Adrenal gland (tissue), 5 donors: Measurements from ENCODE around the gene PLEKHO2.

ENCODE experiments used
- POLR2A ChIP-seq, 2 donors: fragments of 450-650 bp; IDR thresholded peaks; one replicate each; pipeline ENCODE4 v1.6.1; 2017; ENCODE audit warnings: antibody characterized with exemption in 2 of 2, mild to moderate bottlenecking in 2 of 2, moderate library complexity in 1 of 2
- TF ChIP-seq, protein P1 (sequence below), 6 experiments: fragments of 450-650 bp in 4 of 6; fragments of 200-600 bp in 2 of 6; sonication (generic) in 1 of 6; IDR thresholded peaks; 1 replicate in 5 of 6; 2 replicates in 1 of 6; pipeline versions ENCODE4 v1.5.1 to v1.8.0; 2016 to 2021; ENCODE audit warnings: antibody characterized with exemption in 6 of 6, mild to moderate bottlenecking in 2 of 6, moderate library complexity in 1 of 6
- donor health status: DM: no; HTN: no; CAD: no.

GRCh38 chr15:64804619-64805018, 37.1 kb upstream of the PLEKHO2 start:
- TF ChIP-seq, protein P1, sequence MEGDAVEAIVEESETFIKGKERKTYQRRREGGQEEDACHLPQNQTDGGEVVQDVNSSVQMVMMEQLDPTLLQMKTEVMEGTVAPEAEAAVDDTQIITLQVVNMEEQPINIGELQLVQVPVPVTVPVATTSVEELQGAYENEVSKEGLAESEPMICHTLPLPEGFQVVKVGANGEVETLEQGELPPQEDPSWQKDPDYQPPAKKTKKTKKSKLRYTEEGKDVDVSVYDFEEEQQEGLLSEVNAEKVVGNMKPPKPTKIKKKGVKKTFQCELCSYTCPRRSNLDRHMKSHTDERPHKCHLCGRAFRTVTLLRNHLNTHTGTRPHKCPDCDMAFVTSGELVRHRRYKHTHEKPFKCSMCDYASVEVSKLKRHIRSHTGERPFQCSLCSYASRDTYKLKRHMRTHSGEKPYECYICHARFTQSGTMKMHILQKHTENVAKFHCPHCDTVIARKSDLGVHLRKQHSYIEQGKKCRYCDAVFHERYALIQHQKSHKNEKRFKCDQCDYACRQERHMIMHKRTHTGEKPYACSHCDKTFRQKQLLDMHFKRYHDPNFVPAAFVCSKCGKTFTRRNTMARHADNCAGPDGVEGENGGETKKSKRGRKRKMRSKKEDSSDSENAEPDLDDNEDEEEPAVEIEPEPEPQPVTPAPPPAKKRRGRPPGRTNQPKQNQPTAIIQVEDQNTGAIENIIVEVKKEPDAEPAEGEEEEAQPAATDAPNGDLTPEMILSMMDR (IDR thresholded peaks at IDR 0.05) = no peak
- no peak for TF ChIP-seq POLR2A (IDR thresholded peaks at IDR 0.05)
